GM18870 (cell line): ENCODE measurements around the gene CX3CL1.
"Not testable (repeated sequence)": the region's sequence is repeated elsewhere in the genome, so short reads cannot be mapped to it uniquely, and the experiment has no call there.

Experiments
- ATAC-seq: cut with Tn5 transposase; IDR thresholded peaks from one replicate; pipeline ENCODE4 v1.9.1; 2021; ENCODE audit warnings: moderate library complexity; ENCODE audit not compliant: unreplicated experiment

Gene CX3CL1

DNA sequence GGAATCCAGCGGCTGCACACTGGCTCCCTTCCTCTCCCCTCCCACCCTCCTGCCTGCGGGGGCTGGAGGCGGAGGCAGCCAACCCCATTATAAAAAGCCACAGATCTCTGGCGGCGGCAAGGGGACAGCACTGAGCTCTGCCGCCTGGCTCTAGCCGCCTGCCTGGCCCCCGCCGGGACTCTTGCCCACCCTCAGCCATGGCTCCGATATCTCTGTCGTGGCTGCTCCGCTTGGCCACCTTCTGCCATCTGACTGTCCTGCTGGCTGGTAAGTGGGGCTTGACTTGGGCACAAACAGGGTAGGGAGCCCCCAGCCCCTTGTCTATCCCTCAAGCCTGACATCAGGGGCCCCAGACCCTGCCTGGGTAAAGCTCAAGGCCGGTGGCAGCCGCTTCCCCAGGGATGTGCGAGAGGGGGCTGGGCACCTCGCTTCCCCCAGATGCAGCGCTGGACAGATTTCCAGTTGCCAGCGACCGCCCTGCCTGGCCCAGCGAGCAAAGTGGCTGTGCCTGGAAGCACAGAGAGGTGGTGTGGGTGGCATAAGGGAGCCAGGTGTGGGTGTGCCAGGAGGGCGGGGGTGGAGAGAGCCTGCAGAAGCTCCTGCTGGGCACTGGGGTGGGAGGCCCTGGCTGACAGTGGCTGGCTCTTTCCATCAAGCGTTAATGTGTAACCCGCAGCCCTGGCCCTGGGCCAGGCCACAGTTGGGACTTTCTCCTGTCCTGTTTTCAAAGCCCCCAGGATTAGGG, at the start of gene CX3CL1:
TSS of gene CX3CL1 (plus strand) at position 119 of the 745 bp plus-strand sequence. CDS start at position 198, 79 bp downstream.
- ATAC-seq, result no peak

- no peak for ATAC-seq
Observed at GRCh38 chr16:57324749-57325148, 47.5 kb upstream of the CX3CL1 start.

- ATAC-seq, result no peak
Observed at GRCh38 chr16:57325458-57325857, 46.8 kb upstream of the CX3CL1 start.

DNA sequence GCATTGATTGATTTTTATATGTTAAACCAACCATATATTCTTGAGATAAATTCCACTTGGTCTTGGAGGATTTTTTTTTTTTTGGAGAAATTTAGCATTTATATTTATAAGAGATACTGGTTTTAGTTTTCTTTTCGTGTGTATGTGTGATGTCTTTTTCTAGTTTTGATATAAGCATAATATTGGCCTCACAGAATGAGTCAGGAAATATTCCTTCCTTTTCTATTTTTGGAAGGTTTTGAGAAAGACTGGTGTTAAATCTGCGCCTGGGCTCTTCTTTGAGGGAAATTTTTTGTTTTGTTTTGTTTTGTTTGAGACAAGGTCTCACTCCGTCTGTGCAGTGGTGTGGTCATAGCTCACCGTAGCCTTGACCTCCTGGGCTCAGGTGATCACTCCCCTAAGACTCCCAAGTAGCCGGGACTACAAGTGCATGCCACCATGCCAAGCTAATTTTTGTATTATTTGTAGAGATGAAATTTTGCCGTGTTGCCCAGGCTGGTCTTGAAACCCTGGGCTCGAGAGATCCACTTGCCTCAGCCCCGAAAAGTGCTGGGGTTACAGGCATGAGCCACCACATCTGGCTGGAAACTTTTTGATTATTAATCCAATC, 42.5 kb upstream of the CX3CL1 start:
- no peak for ATAC-seq

DNA sequence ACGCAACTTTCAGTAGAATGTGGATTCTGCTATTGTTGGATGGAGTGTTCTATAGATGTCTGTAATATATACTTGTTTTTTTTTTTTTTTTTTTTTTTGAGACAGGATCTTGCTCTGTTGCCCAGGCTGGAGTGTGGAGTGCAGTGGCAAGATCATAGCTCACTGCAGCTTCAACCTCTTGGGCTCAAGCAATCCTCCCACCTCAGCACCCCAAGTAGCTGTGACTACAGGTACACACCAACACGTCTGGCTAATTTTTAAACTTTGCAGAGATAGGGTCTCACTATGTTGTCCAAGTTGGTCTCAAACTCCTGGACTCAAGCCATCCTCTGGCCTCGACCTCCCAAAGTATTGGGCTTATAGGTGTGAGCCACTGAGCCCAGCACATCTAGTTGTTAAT, 40.9 kb upstream of the CX3CL1 start:
- ATAC-seq, result no peak

DNA sequence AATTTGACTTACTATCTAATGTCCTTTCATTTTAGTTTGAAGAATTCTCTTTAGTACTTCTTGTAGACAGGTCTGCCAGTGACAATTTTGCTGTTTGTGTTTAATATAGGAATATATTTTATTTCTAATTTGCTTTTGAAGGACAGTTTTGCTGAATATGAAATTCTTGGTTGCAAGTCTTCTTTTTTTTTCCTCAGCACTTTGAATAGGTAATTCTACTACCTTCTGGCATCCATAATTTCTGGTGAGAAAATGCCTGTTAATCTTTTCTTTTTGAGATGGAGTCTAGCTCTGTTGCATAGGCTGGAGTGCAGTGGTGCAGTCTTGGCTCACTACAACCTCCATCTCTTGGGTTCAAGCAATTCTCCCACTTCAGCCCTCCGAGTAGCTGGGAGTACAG, 38.9 kb upstream of the CX3CL1 start:
- no peak for ATAC-seq

GRCh38 chr16:57335366-57335765, 36.9 kb upstream of the CX3CL1 start:
- no peak for ATAC-seq

- ATAC-seq, result no peak
Observed at GRCh38 chr16:57341062-57341440, 31.2 kb upstream of the CX3CL1 start.

DNA sequence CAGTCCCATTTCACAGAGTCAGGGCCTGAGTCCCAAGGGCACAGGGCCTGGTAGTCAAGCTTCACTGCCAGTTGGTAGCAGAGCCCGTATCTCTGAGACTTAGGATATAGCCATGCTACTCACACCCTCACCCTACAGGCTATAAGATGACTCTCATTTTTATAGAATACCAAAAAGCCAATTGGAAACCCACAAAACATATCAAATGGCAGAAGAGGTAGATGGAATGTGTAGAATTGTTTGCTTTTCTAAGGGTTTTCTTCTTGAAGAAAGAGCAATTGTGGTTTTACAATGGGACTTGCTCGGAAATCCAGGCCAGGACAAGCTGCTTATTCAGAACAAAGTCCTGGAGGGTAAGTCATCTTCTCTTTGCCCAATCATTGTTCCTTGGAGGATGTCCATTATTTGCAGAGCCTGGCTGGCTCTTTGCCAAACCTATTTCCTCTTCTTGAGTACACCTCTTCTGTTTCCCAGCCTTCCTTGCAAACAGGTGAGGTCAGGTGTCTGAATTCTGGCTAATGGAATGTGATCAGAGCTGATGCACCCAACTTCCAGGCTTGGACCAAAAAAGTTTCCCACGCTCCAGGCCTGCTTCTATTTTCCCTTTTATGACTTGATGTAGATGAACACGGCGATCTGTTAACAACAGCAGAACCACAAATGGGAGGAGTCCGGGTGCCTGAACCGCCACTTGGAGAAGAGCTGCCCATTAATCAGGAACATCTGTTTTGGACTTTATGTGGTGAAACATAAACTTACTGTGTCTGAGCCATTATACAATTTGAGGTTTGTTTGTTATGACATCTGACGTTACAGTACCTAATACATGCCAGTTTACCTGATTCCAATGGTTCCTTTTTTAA, 30.6 kb upstream of the CX3CL1 start:
- no peak for ATAC-seq

DNA sequence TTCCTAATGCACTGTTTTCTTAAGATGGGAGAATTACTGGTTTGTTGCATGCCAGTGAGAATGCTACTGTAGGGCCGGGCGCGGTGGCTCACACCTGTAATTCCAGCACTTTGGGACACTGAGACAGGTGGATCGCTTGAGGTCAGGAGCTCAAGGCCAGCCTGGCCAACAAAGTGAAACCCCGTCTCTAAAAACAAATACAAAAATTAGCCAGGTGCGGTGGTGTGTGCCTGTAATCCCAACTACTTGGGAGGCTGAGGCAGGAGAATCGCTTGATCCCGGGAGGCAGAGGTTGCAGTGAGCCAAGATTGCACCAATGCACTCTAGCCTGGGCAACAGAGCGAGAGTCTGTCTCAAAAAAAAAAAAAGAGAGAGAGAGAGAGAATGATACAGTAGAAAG, 29.7 kb upstream of the CX3CL1 start:
- not testable (repeated sequence) for ATAC-seq

DNA sequence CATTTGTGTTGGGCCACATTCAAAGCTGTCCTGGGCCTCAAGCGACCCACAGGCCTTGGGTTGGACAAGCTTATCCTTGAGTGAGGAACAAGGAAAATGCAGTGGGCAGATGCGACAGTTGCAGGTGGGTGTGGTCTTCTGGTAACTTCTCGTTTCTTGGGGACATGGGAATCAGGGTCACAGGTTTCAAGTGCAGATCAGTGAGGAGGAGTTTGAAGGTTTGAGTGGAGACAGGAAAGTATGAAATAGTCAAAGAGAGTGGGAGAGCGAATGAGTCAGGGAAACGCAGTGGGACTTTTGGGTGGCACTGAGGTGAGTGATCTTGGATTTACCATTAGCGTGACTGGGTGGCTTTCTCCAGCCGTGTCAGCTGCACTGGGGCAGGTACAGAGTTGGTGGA, 29.1 kb upstream of the CX3CL1 start:
- no peak for ATAC-seq

DNA sequence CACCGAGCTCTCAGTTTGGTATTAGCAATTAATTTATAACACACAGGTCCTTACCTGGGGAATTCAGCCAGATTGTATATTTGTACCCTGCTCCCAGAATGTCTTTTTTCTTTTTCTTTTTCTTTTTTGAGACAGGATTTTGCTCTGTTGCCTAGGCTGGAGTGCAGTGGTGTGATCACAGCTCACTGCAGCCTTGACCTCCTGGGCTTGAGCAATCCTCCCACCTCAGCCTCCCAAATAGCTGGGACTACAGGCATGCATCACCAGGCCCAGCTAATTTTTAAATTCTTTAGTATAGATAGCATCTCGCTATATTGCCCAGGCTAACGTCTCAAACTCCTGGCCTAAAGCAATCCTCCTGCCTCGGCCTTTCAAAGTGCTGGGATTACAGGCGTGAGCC, 28.2 kb upstream of the CX3CL1 start:
- not testable (repeated sequence) for ATAC-seq

DNA sequence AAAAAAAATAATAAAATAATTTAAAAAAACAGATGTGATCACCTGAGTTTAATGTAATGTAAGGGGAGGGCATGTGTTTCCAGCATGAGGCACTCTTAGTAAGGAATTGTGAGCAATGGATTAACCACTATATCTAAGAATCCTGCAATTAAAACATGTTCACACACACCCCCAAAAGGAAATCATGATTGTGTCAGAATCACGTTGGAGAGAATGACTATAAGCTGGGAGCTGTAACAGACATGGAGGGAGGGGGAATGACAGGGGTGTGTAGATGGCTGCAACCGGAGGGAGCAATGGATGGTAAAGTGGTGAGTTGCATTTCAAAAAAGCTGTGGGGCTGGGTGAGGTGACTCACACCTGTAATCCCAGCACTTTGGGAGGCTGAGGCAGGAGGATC, 27.3 kb upstream of the CX3CL1 start:
- no peak for ATAC-seq

DNA sequence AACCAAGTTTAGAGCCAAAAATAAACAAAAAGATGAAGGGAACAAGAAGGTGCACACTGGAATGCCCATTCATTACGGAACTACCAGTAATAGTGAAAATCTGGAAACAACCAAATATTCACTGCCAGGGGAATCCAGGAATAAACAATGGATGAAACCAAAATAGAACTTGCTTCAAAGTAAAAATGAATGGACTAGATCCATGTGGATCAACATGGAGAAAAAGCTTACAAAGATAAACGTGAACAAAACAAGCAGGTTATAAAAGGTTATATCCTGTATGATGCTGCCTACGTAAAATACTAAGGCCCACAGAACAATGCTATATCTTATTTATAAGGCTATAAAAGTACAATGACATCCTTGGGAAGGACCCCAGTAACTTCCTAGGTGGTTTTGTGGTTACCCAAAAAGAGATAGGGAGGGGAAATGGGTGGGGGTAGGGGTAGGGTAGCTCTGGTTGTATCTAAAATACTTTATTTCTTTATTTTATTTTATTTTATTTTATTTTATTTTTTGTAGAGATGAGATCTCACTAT, 26.6 kb upstream of the CX3CL1 start:
- no peak for ATAC-seq

- ATAC-seq, result no peak
Observed at GRCh38 chr16:57347858-57348257, 24.4 kb upstream of the CX3CL1 start.

DNA sequence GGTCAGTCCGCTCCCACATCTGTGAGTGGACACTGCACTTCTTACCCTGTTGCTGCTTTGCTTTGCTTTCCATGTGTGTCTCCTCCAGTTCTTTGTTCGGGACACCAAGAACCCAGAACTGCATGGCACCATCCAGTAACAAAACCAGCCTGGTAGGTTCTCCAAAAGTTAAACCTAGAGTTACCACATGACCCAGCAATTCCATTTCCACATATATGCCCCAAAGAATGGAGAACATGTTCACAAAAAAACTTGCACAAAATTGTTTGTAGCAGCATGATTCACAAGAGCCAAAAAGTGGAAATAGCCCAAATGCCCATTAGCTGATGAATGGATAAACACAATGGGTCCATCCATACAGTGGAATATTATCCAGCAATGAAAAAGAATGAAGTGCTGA, 24.0 kb upstream of the CX3CL1 start:
- ATAC-seq, result no peak

- peak; percentile 88 for ATAC-seq
Observed at GRCh38 chr16:57349212-57350031, 22.9 kb upstream of the CX3CL1 start.

DNA sequence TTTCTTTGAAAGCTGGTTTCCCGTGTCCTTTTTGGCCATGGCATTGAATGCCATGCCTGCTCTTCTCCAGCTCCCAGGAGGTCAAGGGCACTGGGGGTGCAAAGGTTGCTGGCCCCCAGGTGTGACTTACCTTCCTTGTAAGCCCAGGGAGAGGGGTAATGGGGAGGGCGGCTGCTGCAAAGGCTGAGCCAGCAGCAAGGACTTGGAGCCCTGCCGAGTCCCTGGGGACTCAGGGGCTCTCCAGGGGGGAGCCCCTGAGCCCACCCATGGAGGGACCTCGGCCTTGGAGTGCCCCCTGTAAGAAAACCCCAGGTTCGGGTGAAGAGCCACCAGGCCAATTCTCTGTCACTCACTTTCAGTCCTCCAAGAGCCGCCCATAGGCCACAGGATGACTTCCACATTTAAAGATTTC, 19.6 kb upstream of the CX3CL1 start:
- no peak for ATAC-seq

DNA sequence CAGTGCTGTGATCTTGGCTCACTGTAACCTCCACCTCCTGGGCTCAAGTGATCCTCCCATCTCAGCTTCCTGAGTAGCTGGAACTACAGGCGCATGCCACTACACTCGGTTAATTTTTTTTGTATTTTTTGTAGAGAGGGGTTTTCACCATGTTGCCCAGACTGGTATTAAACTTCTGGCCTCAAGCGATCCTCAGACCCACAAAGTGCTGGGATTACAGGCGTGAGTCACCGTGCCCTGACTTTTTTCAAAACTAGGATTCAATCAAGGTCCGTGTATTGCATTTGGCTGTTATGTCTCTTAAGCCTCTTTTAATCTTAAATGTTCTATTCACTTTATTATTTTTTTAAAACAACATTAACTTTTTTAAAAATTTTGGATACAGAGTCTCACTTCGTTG, 18.0 kb upstream of the CX3CL1 start:
- ATAC-seq, result no peak

GRCh38 chr16:57355898-57356414, 16.3 kb upstream of the CX3CL1 start:
- ATAC-seq, result no peak
